HUES64 (cell line): ENCODE results near the gene ZBED4.

Source experiments
- H3K27ac ChIP-seq: 2 replicates; pipeline ENCODE4 v1.7.0; 2013; ENCODE audit warnings: low read depth, low read length, inconsistent platforms
- H3K27me3 ChIP-seq: 2 replicates; pipeline ENCODE4 v1.6.1; 2013; ENCODE audit warnings: mild to moderate bottlenecking, low read length; ENCODE audit not compliant: insufficient read depth
- H3K36me3 ChIP-seq: 2 replicates; pipeline ENCODE4 v1.6.1; 2013; ENCODE audit warnings: mild to moderate bottlenecking, low read length; ENCODE audit not compliant: insufficient read depth
- H3K4me1 ChIP-seq: 2 replicates; pipeline ENCODE4 v1.6.1; 2013; ENCODE audit warnings: mild to moderate bottlenecking, low read length, moderate library complexity; ENCODE audit not compliant: insufficient read depth
- H3K4me3 ChIP-seq: 2 replicates; pipeline ENCODE4 v1.5.1; 2013; ENCODE audit warnings: mild to moderate bottlenecking, low read length, moderate library complexity
- H3K9ac ChIP-seq: 2 replicates; pipeline ENCODE4 v1.6.1; 2013; ENCODE audit warnings: mild to moderate bottlenecking, low read depth, low read length
- H3K9me3 ChIP-seq: 2 replicates; pipeline ENCODE4 v1.6.1; 2013; ENCODE audit warnings: low read depth, low read length; ENCODE audit not compliant: insufficient read depth
- WGBS: fragments of 150-250, 120-280 bp; methylation state at CpG from one replicate; pipeline ENCODE4 v1.1.7; 2013; ENCODE audit warnings: missing lambda C conversion rate; 5-methylcytosine and 5-hydroxymethylcytosine counted together

Gene ZBED4

DNA sequence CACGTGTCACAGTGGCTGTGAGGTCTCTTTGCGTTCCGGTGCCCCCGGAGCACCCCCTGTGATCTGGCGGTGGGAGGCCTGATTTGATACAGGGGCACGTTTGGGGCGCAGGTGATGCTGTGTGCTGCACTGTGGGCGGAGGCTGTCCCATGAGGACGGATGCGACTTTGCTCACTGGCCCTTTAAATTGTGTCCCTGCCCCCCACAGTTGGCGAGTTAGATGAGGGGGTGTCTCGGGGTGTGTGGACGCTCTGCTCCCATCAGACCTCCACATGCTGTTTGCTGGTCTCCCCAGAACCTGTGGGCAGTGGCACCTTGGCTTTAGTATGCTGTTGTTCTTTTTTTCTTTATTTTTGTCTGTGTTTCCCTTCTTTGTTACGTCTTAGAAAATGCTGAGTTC lies 5.2 kb downstream of the ZBED4 start:
- Histone ChIP-seq H3K4me3 (no peak overlapping the region), H3K36me3 (no peaks in the 10 kb centered on the region), H3K9ac (no peak overlapping the region), H3K9me3 (no peaks in the 10 kb centered on the region), H3K27ac (no peak overlapping the region), H3K4me1 (peaks cover 6% of the 10 kb centered on the region; the same call in 1 of the 2 replicates), H3K27me3 (no peaks in the 10 kb centered on the region)
- 92% methylated on average over 13 of the region's 14 CpGs for WGBS

DNA sequence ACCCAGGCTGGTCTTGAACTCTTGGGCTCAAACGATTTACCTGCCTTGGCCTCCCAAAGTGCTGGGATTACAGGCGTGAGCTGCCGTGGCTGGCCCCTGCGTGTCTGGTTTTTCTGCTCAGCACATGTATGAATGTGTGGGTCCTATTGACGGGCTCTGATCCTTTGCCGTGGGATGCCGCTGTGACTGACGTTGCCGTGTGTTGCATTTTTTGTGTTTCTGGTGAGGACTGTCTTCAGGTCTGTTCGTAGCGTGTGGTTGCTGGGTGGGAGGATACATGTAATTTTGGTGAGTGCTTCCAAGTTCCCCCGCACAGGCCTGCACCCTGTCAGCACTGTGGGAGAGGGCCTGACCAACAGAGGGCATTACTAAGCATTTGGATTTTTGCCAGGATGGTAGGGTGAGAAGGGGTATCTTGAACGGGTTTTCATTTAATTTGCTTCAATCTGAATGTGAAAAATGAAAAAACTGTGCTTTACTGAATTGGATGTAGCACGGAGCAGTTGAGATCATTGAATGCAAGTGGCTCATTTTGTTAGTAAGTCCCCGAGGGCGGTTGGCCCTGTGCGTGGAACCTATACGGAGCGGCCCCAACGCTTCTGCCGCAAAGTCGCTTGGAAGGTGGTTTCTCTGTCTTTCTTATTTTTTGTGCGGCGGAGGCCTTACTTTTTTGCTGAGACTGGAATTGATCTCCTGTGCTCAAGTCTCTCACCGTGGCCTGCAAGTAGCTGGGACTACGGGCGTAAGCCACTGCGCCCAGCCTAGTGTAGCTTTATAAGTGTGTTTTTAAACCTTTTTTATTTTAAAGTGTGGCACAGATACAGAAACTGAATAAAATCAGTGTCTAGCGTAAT lies 8.2 kb downstream of the ZBED4 start:
- Histone ChIP-seq H3K4me3 (no peak overlapping the region), H3K9ac (no peak overlapping the region), H3K36me3 (0 out of 2 replicates have a peak, but pooled peaks cover 2% of the 10 kb centered on the region), H3K9me3 (peaks cover 15% of the 10 kb centered on the region; the same call in 1 of the 2 replicates), H3K4me1 (no peaks in the 10 kb centered on the region), H3K27ac (no peak overlapping the region), H3K27me3 (no peaks in the 10 kb centered on the region)
- WGBS, result 93% methylated on average over 29 of the region's 29 CpGs

DNA sequence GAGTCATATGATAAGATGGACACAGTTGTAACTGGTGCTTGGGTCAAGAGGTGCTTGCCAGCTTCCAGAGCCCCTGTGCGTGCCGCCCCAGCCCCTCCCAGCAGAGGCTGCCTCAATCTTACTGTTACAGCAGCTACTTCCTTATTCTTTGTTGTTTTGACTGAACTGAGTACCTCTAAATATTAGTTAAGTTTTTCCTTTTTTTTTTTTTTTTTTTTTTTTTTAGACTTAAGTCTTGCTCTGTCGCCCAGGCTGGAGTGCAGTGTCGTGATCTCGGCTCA lies 8.8 kb downstream of the ZBED4 start:
- 95% methylated on average over 5 of the region's 5 CpGs for WGBS
- H3K9ac ChIP-seq, result no peak overlapping the region
- H3K9me3 ChIP-seq, result peaks cover 15% of the 10 kb centered on the region; the same call in 1 of the 2 replicates
- no peak overlapping the region for H3K27ac ChIP-seq
- no peaks in the 10 kb centered on the region for H3K27me3 ChIP-seq
- no peak overlapping the region for H3K4me3 ChIP-seq
- H3K36me3 ChIP-seq, result 0 out of 2 replicates have a peak, but pooled peaks cover 2% of the 10 kb centered on the region
- H3K4me1 ChIP-seq, result no peaks in the 10 kb centered on the region

DNA sequence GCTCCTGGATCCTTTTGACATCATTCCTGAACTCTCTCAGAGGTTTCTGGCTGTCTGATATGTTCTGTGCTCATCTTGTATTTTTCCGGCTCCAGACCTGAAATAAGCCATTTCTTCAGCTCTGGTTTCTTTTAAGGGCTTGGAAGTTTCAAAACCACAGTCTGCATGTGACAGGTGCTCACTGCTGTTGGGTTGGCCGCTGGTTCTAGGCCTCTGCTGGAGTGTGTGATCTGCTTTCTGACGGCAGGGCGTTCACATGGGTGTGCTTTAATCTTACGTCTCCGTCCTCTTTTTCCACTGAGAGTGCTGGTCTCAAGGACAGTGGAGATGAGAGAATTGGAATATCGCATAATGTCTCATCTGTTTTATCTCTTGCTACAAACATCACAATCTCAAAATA lies 10.3 kb downstream of the ZBED4 start:
- peaks cover 15% of the 10 kb centered on the region; the same call in 1 of the 2 replicates for H3K9me3 ChIP-seq
- no peak overlapping the region for H3K9ac ChIP-seq
- 0 out of 2 replicates have a peak, but pooled peaks cover 2% of the 10 kb centered on the region for H3K36me3 ChIP-seq
- no peak overlapping the region for H3K27ac ChIP-seq
- no peaks in the 10 kb centered on the region for H3K27me3 ChIP-seq
- H3K4me1 ChIP-seq, result no peaks in the 10 kb centered on the region
- 80% methylated on average over 7 of the region's 7 CpGs for WGBS
- no peak overlapping the region for H3K4me3 ChIP-seq

DNA sequence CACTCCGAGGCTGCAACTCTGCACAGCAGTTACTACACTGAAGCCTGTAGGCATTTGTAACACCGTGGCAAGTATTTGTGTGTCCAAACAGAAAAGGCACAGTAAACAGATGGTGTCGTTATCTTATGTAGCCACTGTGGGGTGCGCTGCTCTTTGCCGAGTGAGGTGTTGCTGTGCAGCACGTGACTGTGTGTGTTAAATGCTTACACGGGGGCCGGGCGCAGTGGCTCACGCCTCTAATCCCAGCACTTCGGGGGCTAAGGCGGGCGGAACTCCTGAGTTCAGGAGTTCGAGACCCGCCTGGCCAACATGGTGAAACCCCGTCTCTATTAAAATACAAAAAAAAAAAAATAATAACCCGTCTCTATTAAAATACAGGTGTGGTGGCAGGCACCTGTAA lies 11.5 kb downstream of the ZBED4 start:
- Histone ChIP-seq H3K4me3 (no peak overlapping the region), H3K9ac (no peak overlapping the region), H3K27me3 (no peaks in the 10 kb centered on the region), H3K4me1 (no peaks in the 10 kb centered on the region), H3K9me3 (peaks cover 28% of the 10 kb centered on the region), H3K36me3 (0 out of 2 replicates have a peak, but pooled peaks cover 2% of the 10 kb centered on the region), H3K27ac (no peak overlapping the region)
- 91% methylated on average over 17 of the region's 17 CpGs for WGBS

DNA sequence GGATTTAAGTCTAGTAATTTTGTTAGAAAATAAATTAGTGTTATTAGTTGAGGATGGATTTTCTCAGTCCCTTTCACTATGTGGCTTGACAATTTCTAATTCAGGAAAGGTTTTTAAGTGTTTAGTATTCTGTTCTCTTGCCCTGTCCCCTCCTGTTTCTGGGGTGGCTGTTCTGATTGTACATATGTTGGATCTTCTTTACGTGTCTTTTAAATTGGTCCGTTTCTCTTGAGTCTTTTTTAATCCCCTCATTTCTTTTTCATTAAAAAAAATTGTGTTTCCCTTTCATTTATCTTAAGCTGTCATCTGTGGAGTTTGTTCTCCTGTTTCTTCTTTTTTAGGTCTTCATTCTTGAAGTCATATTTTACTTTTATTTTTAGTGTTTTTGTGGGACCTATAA lies 12.5 kb downstream of the ZBED4 start:
- H3K27ac ChIP-seq, result no peak overlapping the region
- no peak overlapping the region for H3K4me3 ChIP-seq
- H3K27me3 ChIP-seq, result no peaks in the 10 kb centered on the region
- no peak overlapping the region for H3K9ac ChIP-seq
- H3K9me3 ChIP-seq, result peaks cover 29% of the 10 kb centered on the region
- no CpG with 5 or more reads among the region's 2 CpGs for WGBS
- H3K4me1 ChIP-seq, result no peaks in the 10 kb centered on the region
- 0 out of 2 replicates have a peak, but pooled peaks cover 2% of the 10 kb centered on the region for H3K36me3 ChIP-seq

DNA sequence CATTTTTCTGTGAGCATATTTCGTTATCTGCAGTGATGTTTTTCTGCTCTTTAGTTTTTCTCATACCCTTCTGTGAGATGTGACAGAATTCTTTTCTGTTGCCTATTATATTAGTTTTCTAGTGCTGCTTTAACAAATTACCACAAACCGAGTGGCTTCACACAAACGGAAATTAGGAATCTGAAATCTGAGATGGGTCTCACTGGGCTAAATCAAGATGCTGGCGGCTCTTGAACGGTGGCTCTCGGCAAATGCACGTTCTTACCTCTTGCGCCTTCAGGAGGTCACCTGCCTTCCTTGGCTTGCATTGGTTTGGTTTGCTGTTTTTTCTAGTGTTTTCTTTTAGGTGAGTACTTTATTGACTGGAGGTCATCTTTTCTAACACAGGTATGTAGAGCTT lies 13.0 kb downstream of the ZBED4 start:
- 88% methylated on average over 8 of the region's 8 CpGs for WGBS

DNA sequence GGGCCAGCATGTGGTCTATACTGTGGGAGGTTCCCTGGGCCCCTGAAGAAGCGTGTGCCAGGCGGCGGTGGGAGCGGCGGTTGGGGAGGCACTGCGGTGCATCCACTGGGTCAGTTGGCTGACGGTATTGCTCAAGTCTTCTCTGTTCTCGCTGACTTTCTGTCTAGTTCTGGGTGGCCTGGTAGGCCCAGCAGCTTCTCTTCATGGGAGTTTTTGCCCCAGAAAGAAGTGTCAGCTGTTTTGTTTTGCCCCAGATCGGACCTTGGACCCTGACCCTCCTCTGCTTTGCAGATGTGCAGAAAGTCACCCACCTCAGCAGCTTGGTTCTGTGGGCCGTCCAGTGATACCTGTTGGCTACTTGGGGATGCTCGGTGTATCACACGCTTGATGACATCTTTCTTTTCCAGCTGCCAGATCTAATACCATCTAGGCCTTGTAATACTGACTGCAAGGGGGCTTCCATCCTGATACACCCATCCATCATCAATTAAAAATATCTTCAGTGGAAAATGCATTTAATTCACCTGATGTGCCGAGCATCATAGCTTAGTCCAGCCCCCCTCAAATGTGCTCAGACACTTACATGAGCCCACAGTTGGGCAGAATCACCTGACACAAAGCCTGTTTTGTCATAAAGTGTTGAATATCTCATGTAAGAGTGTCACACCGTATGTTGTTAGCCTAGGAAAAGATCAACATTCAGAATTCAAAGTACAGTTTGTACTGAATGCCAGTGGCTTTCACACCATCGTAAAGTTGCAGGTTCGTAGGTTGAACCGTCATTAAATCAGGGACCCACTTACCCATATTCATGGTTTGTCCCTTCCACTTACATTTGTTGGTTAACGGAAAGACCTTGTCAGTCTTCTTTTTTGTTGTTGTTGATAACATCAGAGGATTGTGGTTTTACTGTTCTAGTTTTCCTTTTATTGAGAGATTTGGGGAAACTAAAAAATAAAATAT lies 13.9 kb downstream of the ZBED4 start:
- Histone ChIP-seq H3K27ac (no peak overlapping the region), H3K4me1 (no peaks in the 10 kb centered on the region), H3K4me3 (no peak overlapping the region), H3K9ac (no peak overlapping the region), H3K27me3 (no peaks in the 10 kb centered on the region), H3K9me3 (peaks cover 29% of the 10 kb centered on the region), H3K36me3 (0 out of 2 replicates have a peak, but pooled peaks cover 2% of the 10 kb centered on the region)
- 95% methylated on average over 18 of the region's 18 CpGs for WGBS

More for the DNA sequence above, 13.0 kb downstream of the ZBED4 start:
- Histone ChIP-seq H3K9me3 (peaks cover 29% of the 10 kb centered on the region), H3K4me3 (no peak overlapping the region), H3K4me1 (no peaks in the 10 kb centered on the region), H3K27me3 (no peaks in the 10 kb centered on the region), H3K27ac (no peak overlapping the region), H3K36me3 (0 out of 2 replicates have a peak, but pooled peaks cover 2% of the 10 kb centered on the region), H3K9ac (no peak overlapping the region)

DNA sequence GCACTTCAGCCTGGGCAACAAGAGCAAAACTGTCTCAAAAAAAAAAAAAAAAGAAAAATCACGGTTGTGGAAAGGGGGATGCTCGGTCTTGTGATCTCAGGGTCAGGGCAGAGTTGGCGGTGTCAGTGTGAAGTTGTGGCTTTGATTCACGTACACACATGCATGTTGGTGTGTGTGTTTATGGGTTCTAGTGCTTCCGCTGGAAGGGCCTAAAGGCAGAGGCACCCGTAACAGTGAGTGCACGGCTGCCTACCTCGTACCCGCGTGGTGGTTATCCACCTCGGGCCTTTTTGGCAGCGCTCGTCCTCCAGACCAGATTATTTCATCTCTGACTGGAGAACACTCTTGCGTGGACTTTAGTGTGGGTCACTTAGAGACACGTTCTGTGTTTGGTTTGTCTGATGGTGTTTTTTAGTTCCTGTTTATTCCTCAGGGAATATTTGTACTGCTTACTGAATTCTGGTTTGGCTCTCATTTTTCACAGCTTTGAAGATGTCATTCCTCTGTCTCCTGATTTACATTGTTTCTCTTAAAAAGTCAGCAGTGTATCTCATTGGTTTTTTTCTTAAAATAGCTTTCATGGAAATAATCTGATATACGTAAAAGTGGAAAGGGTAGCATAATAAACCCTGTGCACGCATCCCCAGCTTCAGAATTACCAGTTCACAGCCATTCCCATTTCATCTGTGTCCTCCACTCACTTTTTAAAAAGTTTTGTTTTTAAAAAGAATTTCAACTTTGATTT lies 15.6 kb downstream of the ZBED4 start:
- Histone ChIP-seq H3K27ac (no peak overlapping the region), H3K4me3 (no peak overlapping the region), H3K9me3 (peaks cover 29% of the 10 kb centered on the region), H3K4me1 (no peaks in the 10 kb centered on the region), H3K9ac (no peak overlapping the region), H3K36me3 (0 out of 2 replicates have a peak, but pooled peaks cover 2% of the 10 kb centered on the region), H3K27me3 (no peaks in the 10 kb centered on the region)
- WGBS, result 97% methylated on average over 17 of the region's 17 CpGs

DNA sequence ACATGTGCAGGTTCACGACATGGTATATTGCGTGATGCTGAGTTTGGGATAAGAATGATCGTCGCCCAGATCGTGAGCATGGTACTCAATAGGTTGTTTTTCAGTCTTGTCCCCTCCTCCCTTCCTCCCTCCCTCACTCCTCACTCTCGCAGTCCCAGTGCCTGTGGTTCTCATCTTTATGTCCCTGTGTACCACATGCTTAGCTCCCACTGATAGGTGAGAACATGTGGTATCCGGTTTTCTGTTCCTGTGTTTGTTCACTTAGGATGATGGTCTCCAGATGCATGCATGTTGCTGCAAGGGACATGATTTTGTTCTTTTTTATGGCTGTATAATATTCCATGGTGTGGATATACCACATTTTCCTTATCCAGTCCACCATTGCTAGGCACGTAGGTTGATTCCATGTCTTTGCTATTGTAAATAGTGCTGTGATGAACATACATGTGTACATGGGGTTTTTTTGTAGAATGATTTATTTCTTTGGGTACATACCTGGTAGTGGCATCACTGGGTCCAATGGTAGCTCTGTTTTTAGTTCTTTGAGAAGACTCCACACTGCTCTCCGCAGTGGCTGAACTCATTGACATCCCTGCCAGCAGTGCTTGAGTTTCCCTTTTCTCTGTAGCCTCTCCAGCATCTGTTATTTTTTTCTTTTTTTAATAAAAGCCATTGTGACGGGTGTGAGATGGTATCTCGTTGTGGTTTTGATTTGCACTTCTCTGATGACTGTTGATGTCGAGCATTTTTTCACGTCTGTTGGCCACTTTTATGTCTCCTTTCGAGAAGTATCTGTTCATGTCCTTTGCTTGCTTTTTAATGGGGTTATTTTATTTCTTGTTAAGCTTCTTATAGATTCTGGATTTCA lies 16.4 kb downstream of the ZBED4 start:
- WGBS, result 97% methylated on average over 14 of the region's 14 CpGs
- Histone ChIP-seq H3K9ac (no peak overlapping the region), H3K4me3 (no peak overlapping the region), H3K27me3 (no peaks in the 10 kb centered on the region), H3K36me3 (no peaks in the 10 kb centered on the region), H3K27ac (no peak overlapping the region), H3K4me1 (no peaks in the 10 kb centered on the region), H3K9me3 (peaks cover 26% of the 10 kb centered on the region)
